Eye (tissue), 1 donor: ENCODE results near the gene INSRR.

Source experiments
- DNase-seq: peaks from one replicate; pipeline ENCODE4 v3.0.0-alpha.2; 2015

Gene INSRR

DNA sequence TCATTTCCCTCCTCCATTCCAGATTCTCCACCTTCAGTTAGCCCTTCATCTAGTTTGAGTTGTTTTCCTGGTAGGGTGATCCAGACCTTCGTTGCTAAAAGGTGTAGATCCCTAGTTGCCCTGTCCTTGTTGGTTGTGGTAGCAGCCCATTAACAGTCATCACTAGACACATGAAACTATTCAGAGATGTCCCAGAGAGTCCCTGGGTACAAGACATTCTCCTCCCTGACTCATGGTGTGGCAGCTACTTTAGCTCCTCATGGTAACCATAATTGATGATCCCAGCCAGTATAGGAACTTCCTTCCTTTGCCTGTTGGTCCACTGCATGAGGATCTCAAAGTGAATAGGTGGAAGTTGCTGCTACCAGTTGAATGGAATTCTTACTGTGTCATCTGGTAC is 36.2 kb downstream of the INSRR start:
- no peak for DNase-seq

DNA sequence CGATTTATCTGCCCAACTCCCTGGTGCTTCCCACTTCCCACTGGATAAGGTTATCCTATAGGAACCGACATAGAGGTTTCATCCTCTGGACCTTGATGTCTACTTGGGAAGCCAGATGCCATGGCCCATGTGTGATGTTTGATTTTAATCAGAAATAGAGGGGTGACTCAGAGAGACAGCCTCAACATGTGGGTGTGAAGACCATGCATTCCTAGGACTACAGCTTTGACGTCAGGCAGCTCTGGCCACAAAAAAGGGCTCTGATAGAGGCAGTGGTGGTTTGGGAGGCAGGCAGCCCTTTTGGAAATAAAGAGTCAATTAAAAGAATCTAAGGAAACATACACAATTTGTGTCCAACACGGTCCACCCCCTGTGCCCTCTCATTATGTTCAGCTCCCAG is 37.1 kb downstream of the INSRR start:
- DNase-seq, result no peak

DNA sequence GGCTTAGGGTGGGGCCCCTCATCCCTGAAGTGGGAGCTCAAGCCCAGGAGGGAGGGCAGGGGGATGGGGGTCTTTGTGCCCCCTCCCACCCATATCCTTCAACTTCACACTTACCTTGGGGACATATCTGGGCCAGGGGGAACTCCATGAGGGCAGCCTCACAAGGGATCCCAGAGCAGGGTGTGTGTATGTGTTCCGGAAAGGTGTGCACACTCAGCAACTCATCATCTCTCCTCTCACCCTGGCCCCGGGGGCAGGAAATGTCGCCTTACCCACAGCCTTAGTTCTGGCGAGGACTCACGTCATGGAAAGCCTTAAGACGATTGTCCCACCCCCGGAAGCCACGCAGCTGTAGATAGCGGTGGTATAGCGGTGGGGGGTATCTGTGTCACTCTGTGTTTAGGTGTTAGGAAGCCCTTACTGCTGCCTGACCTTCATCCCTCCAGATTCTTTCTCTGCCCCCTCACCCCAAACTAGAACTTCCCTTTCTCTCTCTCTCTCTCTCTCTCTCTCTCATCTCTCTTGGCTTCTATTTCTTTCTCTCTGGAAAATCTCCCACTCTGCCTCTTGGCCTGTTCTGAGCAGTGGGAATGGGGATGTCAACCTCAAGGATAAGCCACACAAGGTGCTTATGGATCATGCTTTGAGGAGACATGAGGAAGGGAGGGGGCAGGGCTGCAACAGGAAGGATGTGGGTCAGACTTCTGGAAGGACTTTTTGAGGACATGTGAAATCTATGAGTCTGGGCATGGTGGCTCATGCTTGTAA is 42.2 kb downstream of the INSRR start, which contains the start of gene SH2D2A:
SH2D2A (minus strand) TSS at position 288 of the 768 bp plus-strand sequence; CDS start at position 148, 140 bp downstream.
- DNase-seq, result peak; percentile 40

DNA sequence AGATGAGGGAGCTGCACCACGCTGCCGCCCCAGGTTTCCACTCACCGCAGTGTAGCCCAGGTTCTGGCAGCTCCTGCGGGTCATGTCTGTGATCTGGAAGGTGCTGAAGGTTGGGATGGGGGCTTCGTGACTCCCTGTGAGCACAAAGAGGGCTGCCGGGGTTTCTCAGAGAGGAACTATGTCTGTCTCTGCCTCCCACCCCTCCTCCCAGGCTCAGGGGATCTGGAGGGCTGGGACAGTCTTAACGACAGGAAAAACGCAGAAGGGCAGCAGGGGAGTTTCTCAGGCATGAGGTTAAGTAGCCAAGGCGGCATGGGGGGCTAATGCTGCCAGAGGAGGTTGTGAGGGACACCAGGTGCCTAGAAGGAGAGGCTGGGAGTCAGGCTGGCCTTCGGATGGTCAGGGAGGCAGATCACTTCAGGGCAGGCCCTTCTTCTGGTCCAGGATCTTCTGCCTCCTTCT is 42.9 kb downstream of the INSRR start:
- DNase-seq, result no peak

DNA sequence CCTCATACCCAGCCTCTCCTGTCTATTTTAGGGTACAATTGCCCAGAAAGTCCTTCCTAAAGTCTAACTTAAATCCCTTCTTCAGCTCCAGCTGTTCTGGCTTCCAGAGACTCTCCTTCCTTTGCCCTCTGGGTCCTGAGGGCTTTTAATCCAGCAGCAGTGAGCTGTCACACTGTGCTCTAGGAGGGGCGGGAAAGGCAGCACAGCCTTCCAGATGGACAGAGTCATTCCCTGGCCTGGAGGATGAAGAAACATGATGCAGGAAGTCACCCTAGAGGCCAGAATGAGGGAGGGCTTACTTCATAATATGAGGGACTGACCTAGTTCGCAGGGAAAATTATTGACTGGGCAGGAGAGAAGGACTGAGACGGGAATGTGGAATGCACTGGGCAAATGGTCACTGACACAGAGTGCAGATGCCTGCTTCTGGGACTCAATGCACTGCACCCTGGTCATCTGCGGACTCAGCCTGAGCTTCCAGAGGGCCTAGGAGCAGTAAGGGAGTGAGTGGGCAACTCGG is 43.5 kb downstream of the INSRR start:
- DNase-seq, result peak; percentile 85

DNA sequence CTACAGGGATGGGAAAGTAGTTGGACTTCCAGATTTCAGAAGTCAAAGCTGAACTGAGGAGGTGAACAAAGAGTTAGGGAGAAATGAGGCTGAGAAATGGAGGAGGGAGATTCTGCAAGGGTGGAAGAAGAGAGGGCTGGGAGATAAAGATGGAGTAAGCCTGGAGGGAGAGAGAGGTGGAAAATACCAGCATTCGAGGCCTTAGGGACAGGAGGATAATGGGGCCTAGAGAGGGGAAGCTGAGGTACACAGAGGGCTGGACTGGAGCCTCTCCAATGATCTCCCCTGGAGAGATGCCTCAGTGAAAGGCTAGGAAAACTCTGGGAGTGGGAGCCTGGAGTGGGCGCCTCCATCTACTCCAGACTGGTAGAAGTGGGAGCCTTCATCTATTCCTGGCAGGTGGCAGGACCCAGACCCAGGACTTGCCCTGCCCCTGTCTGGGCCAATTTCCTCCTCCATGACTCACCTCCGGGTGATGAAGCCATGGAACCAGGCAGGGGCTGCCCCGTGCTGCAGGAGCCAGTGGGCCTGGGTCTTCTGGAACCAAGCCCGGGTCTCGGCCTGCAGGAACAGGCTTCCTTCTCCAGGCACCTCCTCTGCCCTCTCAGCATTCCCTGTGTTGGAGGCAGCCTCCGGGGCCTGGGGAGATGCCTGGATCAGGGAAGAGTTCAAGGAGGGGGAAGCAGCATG is 44.2 kb downstream of the INSRR start:
- no peak for DNase-seq

DNA sequence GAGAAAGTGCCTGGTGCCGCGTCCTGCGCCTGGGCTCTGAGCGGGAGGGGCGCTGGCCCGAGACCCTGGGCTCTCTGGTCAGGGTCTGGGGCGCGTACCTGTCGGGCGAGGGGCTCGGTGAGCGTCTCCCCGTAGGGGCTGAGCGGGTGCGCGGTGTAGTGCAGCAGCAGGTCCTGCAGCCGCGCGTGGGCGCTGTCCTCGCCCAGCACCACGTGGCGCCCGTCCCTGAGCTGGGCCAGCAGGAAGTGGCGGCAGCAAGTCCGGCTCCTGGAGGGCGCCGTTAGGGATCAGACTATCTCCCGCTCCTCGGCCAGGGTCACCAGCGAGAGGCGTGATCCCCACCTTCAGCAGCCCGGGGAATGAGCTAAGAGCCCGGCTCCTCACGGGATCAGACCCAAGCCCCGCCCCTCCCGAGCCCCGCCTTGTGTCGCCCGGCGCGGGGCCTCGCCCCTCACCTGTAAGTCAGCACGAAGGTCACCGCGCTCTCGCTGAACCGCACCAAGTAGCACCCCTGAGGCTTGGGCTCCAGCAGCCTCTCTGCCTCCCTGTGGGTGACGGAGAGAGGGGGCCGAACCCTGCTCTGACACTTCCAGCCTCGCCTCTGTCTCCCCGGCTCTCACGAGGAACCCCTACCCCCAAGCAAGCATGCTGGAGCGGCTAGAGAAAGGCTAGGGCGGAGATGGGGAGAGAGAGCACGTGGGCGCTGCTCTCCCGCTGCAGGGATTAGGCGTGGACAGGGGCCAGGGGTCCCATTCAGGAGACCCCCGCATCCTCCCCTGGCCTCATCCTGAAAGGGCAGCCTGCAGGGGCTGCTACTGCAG is 45.0 kb downstream of the INSRR start:
- peak; percentile 79 for DNase-seq

DNA sequence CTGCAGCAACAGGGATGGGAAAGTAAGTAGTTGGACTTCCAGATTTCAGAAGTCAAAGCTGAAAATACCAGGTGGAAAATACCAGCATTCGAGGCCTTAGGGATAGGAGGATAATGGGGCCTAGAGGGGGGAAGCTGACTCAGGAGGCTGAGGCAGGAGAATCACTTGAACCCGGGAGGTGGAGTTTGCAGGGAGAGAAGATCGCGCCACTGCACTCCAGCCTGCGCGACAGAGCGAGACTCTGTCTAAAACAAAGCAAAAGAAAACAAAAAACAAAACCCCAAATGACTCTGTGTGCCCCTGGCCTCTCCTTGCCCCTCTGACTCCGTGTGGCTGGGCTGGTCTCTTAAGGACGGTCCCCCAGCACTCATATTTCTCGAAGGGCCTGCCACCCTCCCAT is 45.6 kb downstream of the INSRR start:
- no peak for DNase-seq

DNA sequence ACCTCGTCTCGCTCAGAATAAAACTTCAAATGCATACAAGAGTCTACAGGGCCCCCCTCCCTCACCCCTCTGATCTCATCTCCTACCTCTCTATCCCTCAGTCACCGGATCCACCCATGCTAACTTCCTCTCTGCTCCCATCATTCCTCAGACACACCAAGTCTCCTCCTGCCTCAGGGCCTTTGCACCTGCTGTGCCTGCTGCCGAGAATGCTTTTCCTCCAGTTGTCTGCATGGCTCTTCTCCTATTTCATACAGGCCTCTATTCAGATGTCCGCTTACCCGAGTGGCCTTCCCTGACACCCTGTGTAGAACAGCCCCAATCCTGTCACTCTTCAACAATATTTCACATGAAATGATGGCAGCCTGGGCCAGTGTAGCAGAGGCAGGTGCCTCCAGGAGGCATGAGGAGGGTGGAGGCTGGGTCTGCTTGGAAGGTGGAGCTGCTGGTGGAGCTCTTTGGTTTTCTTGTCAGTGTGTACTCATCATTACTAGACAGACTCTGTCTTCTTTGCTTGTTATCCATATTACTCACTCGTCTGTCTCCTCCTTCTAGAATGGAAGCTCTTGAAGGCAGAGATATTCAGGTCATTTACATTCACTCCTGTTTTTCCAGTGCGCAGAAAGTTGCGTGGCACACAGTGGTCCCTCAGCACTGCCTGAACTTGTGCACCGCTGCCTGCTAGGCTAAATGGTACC is 46.5 kb downstream of the INSRR start:
- no peak for DNase-seq

DNA sequence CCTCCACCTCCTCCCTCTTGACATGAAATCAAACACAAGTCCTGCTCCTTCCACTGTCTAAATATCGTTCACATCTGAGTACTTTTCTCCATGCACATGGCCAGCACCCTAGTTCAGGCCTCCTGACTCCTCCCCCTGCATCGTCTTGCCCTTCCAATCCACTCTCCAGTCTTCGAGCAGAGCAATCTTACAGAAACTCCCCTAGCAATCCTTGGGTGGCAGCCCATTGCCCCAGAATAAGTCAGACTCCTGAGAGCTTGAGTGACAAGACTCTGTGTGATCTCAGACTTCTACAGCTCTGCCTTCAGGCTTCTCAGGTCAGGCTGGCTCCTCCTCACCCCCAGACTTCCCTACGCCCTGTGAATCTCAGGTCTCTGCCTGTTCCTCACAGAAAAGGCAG is 47.7 kb downstream of the INSRR start:
- DNase-seq, result no peak

DNA sequence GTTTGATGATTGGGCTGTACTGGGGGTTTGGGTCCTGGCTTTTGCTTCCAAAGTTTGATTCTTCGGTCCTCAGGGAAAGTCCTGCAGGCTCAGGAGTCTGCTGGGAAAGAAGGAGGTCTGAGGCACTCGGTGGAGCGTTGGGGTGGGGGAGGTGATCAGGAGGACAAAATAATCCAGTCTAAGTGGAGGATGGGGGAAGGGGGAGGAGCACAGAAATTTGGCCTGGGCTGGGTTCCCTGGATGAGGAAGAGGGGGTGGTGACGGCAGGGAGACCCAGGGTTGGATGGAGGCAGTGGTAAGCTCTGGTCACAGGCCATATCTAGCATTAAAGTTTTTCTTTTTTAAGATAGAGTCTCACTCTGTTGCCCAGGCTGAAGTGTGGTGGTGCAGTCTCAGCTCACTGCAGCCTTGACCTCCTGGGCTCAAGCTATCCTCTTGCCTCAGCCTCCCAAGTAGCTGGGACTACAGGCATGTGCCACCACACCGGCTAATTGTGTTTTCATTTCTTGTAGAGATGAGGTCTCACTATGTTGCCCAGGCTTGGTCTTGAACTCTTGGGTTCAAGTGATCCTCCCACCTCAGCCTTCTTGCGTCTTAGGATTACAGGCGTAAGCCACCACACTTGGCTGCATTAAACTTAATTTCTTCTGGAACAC is 49.1 kb downstream of the INSRR start:
- DNase-seq, result no peak

DNA sequence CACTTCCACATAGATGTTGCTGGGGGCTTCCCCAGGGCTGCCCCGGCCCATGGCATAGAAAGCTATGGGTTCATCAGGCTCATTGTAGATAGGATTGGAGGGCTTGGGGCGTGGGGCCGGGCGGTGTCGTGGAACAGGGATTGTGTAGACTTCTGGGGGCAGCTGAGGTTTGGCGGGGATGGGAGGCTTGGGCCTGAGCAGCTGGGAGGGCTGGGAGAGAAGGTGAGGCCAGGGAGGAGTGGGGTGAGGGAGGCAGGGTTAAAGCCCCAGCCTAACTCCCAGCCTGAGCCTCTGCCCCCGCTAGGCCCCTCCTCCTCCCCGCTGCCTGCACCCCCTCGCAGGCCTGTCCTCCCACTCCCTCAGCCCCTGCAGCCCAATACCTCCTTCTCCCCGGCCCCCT is 49.6 kb downstream of the INSRR start:
- DNase-seq, result no peak

DNA sequence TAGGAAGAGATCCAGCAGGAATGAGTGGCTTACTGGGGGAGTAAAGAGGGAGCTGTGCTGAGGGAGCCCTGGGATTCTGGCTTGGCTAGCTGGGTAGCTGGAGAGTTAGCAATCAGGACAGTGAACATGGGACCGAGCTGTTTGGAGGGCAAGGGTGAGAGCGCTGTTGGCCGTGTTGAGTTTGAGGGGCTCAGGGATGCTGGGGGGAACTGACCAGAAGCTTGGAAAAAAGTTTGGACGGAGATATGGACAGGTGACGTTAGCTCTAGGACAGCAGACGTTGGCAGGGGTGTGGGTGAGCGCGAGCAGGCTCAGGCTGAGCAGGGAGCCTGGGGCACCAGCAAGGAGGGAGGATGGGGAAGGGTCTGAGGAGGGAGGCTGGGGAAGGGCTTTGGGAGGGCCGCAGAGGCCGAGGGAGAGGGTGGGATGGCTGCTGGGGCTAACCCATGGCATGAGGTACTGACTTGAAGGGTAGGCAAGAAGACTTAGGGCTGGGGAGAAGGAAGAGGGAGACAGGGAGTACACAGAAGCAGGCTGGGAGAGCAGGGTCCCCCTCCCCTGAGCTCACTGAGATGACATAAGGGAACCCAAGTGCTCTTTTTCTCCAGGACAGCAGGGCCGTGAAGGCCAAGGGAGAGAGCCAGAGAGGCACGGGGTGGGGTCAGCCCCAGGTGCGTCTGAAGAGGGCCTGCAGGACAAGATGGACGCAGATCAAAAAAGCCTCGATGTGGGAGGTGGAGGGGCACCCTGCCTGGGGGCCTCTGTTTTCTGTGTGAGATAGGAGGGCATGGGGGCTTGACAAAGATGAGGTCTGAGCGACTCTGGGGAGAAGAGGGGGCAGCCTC is 50.5 kb downstream of the INSRR start:
- DNase-seq, result no peak

DNA sequence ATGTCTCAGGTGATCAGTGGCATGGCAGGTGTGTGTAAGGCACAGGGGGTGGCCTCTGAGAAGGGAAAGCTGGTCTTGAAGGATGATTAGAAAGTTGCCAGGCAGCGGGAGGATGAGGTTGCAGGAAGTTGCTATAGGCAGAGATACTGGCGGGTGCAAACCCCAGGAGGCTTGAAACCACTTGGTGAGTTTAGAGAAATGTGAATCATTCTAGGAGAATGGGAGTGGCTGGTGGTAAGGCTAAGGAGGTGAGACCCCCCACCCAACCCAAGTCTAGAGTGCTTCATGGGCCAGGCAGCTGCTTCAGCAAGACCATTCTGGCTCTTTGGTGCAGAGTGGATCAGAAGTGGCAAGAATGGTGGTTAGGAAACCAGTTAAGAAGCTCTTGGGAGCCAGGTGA is 51.3 kb downstream of the INSRR start:
- DNase-seq, result no peak

DNA sequence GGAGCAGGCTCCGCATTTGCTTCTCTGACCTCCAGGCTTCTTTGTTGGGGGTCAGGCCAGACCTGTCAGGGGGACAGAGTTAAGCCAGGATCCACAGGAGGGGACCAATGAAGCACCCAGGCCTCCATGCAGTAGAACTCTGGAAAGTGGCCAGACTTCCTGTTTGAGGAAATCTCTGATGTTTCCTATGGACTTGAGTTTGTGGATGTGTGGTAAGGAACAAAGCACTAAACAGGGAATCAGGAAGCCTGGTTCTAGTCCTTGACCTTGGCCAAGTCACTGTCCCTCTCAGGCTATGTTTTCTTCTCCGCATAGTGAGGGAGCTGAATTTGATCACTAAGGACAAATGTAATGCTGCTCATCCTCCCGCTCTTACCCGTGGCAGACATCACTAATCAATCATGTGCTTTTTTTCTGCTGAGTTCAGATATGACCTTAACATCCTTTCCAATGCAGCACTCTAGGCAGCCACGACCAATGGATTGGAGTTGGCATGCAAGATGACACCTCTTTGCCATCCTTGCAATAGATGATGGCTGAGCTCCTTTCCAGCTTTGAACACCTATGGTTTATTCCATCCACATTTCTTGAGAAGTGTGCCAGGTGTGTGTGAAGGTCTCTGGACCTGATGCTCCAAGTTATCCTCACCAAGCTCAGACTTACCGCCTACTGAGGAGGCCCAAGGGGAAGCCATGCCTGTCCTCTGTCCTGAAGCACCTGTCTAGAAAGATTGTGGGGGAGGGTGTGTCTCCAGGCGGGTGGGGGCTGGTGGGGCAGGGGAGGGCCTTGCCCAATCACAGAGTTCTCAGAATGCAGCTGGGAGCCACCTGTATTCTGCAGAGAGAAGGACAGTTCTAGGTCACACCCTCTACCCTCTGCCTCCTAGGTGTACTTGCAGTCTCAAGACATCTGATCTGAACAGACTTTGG is 52.1 kb downstream of the INSRR start:
- no peak for DNase-seq

DNA sequence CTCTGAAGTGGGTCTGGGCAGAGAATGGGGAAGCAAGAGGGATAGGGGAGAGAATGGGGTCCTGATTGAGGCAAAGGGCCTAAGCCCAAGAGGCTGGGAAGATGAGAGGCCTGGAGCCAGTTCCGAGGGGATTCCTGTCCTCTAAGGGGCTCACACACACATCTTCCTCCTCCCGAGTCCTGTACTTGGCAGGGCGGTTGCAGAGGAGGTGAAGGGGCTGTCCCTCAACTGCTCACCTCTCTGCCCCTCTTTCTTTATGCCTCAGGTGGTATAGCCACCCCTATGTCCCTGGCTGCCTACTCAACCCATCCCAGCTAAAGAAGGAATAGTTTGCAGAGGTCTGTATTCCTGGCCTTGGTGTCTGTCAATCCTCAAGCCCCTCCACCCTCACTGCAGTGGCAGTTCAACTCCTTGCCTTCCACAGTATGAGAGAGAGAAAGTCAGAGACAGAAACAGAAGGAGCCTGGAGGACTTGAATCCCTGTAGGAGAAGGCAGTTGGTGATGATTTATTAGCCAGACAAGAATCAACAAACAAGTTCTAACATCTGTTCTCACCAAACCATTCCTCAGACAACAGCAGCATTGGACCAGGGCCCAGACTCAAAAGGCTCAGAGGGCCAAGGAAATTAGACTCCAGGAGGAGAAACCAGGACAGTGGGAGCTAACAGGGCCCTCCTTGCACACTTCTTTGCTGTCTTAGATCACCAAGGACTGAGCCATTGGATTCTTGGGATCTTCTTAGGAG is 53.0 kb downstream of the INSRR start:
- DNase-seq, result peak; percentile 34

DNA sequence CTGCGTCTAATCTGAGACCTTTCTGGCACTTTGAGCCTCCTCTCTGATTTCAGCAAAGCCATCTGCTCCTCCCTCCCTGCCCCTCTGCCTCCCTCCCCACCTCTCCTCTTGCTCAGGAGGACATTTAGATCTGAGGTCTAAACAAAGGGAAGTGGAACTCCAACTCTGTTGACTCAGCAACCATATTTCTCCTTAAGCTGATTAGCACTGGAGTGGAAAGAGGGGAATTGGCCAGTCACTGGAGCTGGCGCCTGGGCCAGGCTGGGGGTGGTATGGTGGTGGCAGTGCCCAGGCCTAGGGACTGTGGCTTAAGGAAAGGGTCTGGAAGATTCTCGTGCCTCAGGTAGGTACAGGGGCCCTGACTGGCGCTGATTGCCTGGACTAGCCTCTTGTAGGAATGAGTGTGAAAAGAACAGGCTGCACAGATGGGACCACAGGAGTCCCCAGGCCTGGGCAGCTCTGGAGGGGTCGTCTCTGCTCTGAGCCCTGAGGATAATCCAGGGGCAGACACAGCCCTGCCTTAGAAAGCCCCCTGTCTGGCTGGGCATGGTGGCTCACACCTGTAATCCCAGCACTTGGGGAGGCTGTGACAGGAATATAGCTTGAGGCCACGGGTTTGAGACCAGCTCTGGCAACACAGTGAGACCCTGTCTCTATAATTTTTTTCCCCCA is 54.2 kb downstream of the INSRR start:
- DNase-seq, result peak; percentile 81

DNA sequence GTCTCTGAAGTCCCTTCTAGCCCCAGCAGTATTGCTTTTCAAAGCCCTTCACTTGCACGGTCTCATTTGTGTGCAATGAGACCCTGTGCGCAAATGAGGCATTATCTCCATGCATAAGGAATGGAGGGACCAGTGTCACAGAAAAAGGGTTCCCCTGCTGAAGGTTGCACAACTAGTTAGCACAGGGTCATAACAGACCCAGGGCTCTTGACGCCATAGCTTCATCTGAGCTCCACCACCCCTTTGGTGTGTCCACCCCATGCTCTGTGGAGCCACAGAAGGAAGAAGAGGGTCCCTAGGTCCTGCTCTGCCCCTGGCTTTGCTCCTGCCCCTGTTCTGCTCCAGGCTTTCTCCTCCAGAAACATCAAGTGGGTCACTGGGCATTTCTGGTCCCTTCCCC is 54.9 kb downstream of the INSRR start:
- peak; percentile 11 for DNase-seq
